ENCODE results near the gene GPR78.

DNA sequence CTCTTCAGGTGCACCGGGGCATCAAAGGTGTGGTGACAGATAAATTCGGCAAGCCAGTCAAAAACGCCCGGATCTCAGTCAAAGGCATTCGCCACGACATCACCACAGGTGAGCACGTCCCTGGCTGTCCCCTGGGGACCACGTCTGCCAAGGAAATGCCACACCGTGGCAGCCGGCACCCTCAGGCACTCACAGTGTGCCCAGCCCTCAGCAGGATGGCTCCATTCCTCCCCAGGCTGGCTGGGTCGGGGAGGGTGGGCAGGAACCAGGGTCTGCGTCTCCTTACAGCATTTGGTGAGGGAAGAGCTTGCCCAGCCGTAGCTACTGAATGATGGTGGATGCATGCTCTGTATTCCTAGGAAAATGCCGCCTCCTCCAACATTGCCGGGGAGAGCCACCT lies 38.2 kb downstream of the GPR78 start:
- TF ChIP-seq, protein P1, sequence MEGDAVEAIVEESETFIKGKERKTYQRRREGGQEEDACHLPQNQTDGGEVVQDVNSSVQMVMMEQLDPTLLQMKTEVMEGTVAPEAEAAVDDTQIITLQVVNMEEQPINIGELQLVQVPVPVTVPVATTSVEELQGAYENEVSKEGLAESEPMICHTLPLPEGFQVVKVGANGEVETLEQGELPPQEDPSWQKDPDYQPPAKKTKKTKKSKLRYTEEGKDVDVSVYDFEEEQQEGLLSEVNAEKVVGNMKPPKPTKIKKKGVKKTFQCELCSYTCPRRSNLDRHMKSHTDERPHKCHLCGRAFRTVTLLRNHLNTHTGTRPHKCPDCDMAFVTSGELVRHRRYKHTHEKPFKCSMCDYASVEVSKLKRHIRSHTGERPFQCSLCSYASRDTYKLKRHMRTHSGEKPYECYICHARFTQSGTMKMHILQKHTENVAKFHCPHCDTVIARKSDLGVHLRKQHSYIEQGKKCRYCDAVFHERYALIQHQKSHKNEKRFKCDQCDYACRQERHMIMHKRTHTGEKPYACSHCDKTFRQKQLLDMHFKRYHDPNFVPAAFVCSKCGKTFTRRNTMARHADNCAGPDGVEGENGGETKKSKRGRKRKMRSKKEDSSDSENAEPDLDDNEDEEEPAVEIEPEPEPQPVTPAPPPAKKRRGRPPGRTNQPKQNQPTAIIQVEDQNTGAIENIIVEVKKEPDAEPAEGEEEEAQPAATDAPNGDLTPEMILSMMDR (IDR thresholded peaks at IDR 0.05; ENCODE audit: insufficient read depth, low read depth, low read length): no peak
- no peak for TF ChIP-seq EZH2 (IDR thresholded peaks at IDR 0.05; ENCODE audit: insufficient read depth, low read length)
